HG03039 (cell line): ENCODE measurements around the gene FOXA3.

Experiments
- ATAC-seq: cut with Tn5 transposase; IDR thresholded peaks from one replicate; pipeline ENCODE4 v1.9.1; 2021; ENCODE audit warnings: mild to moderate bottlenecking, moderate library complexity; ENCODE audit not compliant: unreplicated experiment

Gene FOXA3

DNA sequence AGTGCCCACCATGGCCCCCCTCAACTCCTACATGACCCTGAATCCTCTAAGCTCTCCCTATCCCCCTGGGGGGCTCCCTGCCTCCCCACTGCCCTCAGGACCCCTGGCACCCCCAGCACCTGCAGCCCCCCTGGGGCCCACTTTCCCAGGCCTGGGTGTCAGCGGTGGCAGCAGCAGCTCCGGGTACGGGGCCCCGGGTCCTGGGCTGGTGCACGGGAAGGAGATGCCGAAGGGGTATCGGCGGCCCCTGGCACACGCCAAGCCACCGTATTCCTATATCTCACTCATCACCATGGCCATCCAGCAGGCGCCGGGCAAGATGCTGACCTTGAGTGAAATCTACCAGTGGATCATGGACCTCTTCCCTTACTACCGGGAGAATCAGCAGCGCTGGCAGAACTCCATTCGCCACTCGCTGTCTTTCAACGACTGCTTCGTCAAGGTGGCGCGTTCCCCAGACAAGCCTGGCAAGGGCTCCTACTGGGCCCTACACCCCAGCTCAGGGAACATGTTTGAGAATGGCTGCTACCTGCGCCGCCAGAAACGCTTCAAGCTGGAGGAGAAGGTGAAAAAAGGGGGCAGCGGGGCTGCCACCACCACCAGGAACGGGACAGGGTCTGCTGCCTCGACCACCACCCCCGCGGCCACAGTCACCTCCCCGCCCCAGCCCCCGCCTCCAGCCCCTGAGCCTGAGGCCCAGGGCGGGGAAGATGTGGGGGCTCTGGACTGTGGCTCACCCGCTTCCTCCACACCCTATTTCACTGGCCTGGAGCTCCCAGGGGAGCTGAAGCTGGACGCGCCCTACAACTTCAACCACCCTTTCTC, 8.2 kb downstream of the FOXA3 start:
- ATAC-seq: no peak

DNA sequence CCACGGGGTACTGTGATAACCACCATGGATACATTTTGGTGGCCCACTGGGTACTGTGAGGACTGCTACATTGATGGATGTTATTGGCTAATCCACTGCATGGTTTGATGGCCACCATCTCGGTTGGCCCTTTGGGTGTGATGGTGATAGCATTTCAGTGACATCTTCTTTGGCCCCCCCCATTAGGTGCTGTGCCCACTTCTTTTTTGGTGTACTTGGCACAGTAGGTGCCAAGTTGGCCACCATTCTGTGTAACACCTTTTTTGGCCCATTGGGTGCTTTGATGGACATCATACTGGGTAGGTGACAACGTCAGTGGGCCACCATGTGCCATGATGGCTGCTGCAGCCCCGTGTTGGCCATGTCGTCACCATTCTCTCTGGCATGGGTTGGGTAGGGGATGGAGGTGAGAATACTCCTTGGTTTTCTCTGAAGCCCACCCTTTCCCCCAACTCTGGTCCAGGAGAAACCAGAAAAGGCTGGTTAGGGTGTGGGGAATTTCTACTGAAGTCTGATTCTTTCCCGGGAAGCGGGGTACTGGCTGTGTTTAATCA, 9.2 kb downstream of the FOXA3 start:
- no peak for ATAC-seq

DNA sequence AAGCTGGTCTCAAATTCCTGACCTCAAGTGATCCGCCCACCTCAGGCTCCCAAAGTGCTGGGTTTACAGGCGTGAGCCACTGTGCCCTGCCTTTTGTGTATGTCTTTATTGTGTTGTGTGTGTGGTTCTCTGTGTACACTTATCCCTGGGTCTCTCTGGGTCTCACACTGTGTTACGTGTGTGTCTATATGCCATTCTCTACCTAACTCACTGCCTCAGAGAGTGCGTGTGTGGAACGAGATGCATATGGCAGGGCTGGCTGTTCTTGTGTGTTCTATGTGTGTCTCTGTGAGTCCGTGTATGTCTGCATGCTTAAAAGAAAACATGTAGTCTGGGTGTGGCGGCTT, 10.5 kb downstream of the FOXA3 start:
- no peak for ATAC-seq

DNA sequence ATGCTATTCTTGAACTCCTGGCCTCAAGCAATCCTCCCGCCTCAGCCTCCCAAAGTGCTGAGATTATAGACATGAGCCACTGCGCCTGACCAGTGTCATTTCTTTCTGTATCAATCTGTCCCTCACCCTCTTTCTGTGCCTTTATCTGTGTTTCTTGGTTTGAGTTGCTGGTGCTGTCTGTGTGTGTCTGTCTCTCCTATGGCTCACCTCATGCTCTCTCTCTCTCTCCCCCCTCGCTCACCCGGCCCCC, 12.0 kb downstream of the FOXA3 start:
- ATAC-seq: no peak

DNA sequence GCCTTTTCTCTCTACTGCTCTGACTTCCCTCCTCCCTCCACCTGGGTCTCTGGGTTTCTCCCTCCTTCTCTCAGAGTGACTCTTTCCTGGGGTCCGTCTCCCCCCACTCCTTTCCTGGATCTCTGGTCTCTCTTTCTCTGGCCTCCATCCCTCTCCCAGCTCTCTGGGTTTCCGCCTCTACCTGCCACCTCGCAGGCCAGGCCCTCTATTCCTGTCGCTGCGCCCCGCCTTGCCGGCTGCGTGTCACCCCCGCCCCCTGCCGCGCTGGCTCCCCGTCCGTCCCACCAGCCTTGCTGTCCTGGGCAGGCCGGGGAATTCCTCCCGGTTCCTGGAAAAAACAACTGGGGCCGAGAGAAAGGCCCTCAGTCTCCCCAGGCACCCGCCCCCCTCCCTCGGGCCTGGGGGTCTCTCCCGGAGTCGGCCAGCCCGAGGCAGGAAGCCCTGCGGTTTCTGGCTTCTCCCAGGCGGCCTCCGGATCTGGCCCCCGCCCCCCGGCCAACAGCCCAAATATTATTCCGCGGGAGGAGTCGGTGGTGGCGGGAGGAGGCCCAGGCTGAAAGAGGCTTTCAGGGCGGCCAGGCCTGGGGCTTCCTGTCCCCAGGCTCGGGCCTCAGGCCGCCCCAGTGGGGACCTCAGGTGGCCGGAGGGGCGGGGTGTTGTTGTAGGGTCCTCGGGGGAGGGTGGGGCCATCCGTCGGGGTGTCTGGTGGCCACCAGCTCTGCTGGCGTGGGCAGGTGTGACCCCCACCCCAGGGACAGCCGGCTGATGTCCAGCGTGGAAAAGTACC, 12.5 kb downstream of the FOXA3 start:
- no peak for ATAC-seq

DNA sequence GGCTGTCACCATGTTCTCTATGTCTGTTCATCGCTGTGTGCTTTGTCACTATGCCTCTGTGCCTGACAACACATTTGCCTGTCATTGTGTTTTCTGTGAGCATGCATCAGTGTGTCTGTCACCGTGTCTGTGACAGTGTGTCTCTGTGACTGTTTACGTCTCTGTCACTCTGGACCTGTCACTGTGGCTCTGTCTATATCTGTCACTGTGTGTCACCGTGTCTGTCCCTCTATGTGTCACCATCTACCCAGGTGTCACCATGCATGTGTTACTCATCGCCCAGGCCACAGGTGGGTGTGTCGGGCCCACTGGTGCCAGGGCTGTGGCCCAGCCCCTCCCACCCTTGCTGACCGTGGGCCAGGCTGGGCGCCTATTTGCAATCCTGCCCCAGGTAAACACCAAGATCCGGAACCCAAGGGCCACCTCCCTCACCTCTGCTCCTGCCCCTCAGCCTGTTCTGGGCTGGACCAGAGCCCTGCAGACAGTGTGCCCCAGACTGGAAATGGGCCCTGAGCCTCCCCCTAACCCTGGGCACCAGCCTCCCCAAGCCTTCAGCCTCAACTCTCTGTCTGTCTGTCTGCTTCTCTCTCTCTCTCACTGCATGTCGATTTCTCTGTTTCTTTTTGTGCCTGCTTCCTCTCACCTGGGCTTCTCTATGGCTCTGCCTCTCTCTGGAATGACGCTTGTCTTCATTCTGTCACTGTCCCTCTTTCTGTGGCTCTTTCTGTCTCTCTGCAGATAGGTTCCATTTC, 14.1 kb downstream of the FOXA3 start:
- ATAC-seq: no peak

DNA sequence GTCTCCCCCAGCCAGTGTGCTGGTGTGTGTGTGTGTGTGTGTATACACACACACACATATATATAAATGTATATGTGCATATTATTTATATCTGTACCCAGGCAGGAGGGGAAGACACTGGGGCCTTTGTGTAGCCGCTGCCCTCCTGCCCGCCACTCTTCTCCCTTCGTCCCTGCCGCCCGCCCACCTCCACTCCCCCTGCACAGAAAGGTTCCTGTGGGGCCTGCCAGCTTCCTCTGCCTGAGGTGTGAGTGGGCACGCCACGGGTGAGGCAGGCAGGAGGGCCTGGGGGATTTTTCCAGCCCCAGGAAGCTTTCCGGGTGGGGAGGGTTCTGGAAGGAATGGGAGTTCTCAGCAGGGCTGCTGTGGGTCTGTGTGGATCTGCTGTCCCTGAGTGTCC, 14.9 kb downstream of the FOXA3 start:
- ATAC-seq: no peak

DNA sequence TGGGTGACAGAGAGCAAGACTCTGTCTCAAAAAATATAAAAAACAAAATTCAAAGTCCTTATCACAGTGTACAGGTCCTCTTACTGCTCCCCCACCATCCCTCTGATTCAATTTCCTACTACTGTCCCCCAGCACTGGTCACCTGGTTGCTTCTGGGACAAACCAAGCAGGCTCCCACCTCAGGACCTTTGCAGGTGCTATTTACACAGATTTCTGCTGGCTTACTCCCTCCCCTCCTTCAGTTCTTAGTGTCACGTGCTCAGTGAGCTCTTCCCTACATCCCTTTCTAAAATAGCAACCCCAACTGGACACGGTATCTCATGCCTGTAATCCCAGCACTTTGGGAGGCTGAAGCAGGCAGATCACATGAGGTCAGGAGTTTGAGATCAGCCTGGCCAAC, 15.8 kb downstream of the FOXA3 start:
- no peak for ATAC-seq

DNA sequence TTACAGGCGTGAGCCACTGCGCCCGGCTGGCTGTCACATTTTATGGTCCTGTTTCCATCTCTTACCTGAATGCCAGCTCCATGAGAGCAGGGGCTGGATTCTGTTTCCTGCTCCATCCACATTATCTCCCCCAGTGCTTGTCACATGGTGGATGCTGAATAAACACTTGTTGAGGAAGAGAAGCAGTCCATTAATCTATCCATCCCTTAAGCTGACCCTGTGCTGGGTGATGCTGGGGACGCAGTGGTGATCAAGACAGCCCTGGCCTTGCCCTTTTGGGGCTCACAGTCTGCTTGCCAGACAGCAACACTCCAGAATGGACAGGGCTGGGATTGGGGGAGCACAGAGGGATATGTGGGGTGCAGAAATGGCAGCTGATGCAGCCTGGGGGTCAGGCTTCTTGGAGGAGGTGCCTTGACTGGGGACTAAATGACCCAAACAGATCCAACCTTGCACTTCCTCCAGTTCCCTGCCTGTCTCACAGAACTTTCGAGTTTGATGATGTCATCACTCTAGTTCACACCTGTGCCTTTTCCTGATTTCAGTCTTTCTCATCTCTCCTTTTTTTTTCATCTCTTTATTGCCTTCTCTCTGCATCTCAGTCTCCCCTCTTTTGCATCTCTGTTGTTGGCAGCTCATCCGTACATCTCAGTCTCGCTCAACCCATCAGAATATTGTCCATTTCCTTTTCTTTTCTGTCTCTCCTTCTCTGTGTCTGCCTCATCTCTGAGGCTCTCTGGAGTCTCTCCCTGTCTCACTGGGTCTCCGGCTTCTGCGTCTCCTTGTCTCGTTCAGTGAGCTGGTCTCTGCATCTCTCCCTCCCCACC, 17.2 kb downstream of the FOXA3 start:
- no peak for ATAC-seq

DNA sequence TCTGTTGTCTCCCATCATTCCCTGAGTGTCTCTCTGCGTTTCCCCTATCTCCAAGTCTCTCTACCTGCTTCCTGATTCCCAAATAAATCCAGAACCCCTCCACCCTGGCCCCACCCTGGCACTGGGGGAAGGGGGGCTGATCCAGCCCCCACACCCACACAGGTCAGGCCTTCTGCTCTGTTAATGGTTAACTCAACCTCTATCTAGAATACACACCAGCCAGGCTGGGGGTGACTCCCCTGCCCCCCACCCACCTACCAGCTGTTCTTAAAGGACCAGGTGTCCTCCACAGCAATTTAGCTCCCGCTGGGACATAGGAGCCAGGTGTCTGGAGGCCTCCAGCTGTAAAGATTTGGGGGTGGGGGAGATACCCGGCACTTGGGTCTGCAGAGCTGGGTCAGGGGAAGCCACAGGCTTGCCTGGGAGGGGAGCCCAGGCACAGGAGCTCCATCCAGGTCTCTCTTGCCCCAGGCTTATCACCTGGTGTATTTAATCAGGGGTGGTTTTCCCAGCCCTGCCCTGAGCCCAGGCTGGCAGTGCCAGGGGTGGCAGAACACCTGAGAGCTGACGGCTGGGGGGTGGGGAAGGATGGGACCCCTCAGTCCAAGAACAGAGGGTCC, 17.9 kb downstream of the FOXA3 start:
- no peak for ATAC-seq

DNA sequence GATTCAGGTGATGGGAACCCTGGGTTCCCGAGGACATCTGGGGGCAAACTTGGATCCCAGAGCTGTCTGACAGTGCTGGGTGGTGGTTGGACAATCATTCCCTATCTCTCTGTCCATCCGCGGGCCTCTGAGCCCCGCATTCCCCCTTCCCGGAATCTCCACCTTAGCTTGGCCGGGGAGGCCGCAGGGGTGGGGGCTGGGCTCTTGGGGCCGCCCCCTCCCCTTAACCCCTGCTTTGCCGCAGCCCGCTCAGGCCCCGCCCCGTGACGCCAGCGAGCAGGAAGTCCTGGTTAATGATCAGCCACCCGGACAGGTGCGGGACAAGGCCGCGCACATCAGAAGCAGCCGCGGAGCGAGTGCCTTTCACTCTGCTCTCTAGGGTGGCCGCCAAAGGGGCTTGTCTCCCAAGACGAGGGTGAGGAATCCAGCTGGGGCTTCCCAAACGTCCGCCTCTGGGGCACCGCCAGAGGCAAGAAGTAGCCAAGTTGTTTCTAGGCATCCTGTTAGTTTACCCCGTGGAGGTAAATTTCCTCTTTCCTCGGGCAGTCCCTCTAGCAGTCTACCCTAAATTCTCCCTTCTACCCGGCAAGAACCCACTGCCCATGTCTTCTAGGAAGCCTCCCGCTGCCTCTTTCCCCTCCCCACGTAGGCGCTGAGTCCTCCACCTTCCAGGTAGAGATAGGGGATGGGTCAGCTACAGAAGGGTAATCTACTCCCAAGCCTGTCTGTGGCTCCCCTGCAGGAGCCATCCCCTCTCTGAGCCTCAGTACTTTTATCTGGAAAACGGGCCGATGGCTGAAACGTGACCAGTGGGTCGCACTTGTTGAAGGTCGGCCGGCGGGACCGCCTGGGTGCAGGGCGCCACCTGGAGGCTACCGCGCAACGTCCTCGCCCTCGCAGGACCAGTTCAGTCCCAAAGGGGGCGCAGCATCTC, 18.8 kb downstream of the FOXA3 start:
- ATAC-seq: no peak

DNA sequence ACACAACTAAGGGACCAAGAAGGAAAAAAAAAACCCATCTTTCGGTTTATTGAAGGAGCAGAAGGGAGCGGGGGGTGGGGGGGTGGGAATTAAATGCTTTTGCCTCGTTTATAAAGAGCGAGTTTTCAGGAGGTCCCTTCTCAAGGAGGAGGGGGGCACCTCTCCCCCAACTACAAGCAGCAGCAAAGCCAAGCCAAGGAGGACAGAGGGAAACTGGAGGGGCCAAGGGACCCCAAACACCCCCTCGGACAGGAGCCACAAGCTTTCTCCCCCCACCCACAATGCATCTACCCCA, 19.4 kb downstream of the FOXA3 start:
- no peak for ATAC-seq

DNA sequence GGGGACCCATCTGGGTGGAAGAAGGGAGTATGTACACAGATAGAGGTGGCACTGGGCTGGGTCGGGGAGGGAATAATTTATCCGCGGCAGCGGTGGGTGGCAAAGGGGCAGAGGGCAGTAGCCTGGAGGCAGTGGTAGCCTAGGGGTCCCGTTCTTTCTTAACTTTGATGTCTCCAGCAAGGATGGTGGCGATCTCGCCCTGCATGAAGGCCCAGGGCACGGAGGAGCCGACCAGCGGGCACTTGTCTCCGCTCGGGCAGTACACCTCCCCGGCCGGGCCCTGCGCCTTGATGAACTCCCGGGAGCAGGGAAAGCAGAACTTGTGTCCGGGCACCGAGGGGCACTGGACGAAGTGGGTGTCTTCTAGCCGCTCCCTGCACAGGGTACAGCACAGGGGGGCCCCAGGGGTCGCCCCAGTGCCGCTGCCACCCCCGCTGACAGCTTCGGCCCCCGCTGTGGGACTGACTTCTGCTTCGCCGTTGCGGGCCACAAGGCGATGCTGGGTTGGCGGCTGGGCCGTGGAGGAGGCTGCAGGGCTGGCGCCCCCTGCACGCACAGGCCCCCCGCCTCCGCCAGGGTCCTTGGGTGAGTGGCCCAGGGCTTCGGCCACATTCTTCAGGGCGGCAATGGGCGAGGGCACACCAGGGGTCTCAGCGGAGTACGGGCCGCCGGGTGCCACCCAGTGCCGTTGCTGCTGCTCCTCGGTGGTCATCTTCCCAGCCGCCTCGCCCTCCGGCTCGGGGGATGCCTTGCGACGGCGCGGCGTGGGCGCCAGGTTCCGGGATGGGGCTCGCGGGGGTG, 20.0 kb downstream of the FOXA3 start:
- no peak for ATAC-seq

DNA sequence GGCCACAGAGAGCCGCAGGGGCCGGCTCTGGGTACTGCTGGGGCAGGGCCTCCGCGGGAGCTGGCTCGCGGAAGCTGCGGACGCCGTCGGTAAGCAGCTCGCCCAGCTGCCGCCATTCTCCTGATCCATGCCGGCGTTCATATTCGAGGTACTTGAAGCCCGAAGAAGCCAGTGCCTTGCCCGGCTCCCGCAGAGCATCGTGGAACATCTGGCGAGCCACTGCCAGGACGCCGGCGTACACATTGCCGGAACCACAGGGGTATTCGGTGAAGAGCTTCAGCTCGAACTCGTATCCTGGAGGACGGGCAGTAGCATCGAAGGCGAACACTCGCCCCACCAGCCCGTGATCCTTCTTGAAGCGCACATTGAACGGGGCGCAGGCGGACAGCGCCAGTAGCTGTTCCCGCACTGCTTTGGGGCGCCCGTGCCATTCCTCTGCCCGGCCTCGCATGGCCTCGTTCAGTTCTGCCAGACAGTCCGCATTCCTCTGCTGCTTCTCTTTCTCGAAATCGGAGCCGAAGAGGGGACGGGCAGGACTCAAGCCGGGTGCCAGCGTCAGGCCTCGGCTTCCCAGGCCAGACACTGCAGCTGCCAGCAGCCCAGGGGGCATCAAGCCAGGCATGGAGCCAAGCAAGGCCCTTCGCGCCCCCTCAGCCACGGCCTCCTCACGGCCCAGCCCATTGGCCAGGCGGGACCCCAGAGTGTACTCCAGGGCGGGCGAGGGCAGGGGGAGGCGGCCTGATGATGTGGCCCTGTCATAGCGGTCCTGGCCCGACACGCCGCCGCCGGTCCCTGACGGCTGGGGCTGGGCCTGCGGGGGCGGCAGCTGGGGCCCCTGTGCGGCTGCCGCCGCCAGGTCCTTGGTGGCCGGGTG, 20.8 kb downstream of the FOXA3 start:
- ATAC-seq: no peak

DNA sequence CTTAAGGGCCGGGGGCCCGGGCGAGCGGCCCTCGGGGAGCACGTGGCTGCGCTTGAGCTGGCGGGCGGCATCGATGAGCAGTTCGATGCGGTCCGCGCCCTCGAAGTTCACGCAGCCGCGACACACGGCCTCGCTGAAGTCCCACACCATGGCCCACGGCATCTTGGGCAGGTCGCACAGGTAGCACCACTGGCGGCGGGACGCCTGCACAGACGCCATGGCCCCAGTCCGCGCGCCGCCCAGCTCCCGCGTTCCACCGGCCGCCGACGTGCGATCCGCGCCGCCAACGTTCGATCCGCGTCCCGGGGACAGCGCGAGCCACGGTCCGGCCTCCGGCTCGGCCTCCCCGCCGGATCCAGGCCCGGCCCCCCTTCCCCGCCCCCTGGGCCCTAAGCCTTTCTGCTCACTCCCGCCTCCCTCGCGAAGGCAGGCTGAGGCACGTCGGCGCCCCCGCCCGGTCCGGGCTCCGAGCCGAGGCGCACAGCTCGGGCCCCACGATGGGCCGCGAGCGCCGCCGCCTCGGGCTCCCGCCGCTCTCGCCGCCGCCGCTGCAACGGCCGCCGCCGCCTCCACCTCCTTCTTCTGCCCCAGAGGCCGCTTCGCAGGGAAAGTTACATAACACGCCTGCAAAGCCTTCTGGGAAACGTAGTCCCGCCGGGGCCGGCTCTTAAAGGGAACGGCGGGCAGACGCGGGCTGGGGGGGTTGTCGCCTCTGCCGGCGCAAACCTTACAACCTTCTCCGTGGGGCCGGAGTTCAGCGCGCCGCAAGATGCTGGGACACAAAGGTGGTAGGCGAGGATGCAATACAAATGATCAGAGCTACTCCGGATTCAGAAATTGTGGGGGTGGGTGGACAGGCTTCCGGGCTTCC, 21.7 kb downstream of the FOXA3 start, which contains the start of gene IRF2BP1:
IRF2BP1 (minus strand) TSS at position 586 of the 871 bp plus-strand sequence; CDS start at position 219, 367 bp downstream.
- ATAC-seq: peak; percentile 51

DNA sequence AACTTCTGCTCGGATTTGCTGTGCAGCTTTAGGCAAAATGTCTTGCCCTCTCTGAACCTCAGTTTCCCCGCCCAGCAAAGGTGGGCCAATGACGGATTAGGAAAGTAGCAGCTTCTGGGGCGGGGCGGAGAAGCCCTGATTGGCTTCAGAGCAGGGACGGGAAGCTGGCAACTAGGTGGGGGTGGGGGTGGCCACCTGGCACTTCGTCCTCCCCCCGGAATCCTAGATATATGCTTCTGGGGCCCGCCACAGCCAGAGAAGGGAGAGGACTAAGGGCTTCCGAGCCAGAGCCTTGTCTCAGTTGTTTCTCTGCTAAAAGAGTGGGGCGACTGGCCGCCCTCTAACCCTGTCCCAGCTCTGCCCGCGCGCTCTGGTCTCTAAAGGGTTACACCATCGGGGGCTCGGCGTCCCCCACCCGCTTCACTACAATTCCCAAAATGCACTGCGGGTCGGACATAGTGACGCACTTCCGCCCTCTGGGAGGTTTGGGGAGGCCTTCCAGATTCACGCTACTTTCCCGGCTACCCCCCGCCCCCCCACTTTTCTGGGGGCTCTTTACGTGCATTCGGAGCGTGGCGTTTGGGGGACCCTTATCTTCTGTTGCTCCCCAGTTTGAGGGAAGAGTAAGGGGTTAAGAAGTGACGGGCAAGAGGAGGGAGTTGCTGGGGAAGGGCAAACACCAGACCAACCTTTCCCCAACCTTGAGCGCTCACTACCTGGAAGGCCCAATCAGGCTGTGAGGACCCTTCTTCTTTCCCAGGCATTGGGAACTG, 22.5 kb downstream of the FOXA3 start:
- ATAC-seq: peak; percentile 34
